ENCODE data around the gene SLC35C1.
"Not testable (repeated sequence)": the region's sequence is repeated elsewhere in the genome, so short reads cannot be mapped to it uniquely, and the experiment has no call there.

The SLC35C1 gene

DNA sequence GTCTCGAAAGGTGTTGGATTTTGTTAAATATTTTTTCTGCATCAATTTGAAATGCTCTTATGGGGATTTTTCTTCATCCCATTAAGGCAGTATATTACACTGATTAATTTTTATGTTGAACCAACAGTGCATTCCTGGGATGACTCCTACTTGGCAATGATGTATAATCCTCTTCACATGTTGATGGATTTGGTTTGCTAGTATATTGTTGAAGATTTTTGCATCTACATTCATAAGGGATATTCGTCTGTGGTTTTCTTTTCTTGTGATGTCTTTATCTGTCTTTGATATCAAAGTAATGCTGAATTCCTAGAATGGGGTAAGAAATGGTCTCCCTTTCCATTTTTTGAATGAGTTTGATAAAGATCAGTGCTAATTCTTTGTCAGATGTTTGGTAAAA is 18.7 kb upstream of the SLC35C1 start:
- no peak for DNase-seq (ENCODE audit: extremely low read depth in 1 of 2, low read depth in 1 of 2)

DNA sequence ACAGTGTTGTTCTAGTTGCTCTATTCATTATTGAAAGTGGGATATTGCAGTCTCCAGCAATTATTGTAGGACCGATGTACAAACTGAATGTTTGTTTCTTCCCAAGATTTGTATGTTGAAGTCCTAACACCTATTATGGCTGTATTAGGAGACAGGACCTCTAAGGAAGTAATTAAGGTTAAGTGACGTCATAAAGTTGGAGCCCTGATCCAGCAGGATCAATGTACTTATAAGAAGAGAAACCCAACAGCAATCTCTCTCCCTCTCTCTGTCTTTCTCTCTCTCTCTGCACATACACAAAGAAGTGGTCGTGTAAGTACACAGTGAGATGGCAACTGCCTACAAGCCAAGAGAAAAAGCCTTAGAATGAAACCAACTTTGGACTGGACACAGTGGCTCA is 16.1 kb upstream of the SLC35C1 start:
- DNase-seq (ENCODE audit: extremely low read depth in 1 of 2, low read depth in 1 of 2): no peak

DNA sequence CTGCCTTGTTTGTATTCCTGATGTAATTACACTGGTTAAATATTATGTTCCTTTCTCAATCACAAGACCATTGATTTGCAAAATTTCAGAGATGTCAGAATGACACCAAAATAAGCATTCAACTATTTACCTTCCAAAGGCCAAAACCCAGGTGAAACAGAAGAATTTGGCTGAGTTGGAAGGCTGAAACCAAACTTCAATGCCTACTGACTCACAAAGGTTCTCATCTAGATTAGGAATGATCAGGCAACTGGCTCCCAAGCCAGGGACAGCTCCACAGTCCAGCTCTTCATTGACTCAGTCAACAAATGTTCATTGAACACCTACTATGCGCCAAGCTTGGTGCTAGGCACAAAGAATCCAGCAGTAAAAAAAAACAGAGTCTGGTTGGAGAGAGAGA is 13.4 kb upstream of the SLC35C1 start:
- no peak for DNase-seq (ENCODE audit: extremely low read depth in 1 of 2, low read depth in 1 of 2)

GRCh38 chr11:45794169-45794568 is 10.8 kb upstream of the SLC35C1 start:
- no peak for DNase-seq (ENCODE audit: extremely low read depth in 1 of 2, low read depth in 1 of 2)

- DNase-seq (ENCODE audit: extremely low read depth in 1 of 2, low read depth in 1 of 2): no peak
These were observed 9.6 kb upstream of the SLC35C1 start for GRCh38 chr11:45795379-45795778.

GRCh38 chr11:45796461-45796861 is 8.5 kb upstream of the SLC35C1 start:
- no peak for DNase-seq (ENCODE audit: extremely low read depth in 1 of 2, low read depth in 1 of 2)

- no peak for DNase-seq (ENCODE audit: extremely low read depth in 1 of 2, low read depth in 1 of 2)
These were observed 6.0 kb upstream of the SLC35C1 start for GRCh38 chr11:45798793-45799441.

- DNase-seq (ENCODE audit: extremely low read depth in 1 of 2, low read depth in 1 of 2): no peak
These were observed 5.4 kb upstream of the SLC35C1 start for GRCh38 chr11:45799562-45799961.

GRCh38 chr11:45800261-45800660 is 4.7 kb upstream of the SLC35C1 start:
- no peak for DNase-seq (ENCODE audit: extremely low read depth in 1 of 2, low read depth in 1 of 2)

DNA sequence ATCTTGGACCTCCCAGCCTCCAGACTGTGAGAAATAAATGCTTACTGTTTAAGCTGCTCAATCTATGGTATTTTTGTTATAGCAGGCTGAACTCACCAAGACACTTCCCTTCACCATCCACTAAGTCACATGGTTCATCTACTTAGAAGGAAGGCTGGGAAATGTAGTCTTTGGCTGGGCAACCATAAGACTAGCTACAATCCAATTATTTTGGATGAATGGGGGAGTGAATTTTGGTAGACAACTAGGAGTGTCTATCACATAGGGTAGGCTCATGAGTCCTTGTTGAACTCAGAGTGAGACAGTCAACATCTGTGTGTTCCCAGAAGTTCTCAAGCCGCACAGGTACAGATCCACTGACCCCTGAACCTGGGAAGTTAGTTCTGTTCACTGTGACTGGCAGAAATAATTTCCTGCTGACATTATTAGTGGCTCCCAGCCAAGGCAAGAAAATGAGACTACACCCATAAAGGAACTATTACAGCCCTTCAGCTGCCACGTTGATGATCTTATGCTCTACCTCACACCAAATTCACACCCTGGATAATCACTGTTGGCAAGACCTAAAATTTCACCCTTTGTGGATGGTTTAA is 3.1 kb upstream of the SLC35C1 start:
- no peak for DNase-seq (ENCODE audit: extremely low read depth in 1 of 2, low read depth in 1 of 2)

DNA sequence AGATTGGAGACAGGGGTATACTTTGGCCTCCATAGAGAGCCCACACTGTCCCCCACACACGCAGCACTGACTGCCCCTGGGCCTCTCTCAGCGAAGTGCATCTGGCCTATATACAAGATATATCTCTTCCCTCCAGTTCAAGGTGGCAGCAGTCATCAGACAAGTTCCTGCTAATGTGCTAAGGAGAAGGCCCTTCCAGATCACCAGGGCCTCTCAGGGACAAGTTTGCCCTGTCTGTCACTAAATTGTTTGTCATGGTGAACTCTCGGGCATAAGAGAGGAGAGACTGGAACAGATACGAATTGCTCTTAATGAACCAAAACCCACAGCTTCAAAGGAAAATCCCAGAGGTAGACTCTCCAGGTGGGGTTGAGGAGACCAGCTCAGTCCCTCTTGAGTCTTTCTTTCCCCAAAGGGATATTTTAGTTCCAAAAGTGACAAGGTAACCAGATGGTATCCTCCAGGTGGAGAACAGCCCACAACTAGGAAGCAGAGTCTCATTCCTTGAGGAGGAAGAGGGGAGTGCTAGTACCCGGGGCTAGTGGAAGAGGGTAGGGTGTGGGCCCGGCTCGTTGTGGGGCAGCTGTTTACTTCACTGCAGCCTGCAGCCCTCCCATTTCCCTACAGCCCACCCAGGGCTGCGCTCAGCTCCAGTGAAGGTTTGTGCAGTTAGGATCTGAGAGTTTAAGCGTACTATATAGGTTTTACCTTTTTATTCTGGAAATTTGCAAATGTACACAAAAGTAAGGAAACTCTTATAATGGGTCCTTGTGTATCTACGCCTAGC is 2.2 kb upstream of the SLC35C1 start:
- DNase-seq (ENCODE audit: extremely low read depth in 1 of 2, low read depth in 1 of 2): no peak

- DNase-seq (ENCODE audit: extremely low read depth in 1 of 2, low read depth in 1 of 2): peak; percentile 8 to 43
These were observed 783 bp upstream of the SLC35C1 start for GRCh38 chr11:45803971-45804760.

GRCh38 chr11:45805305-45806071 is 539 bp downstream of the SLC35C1 start:
- DNase-seq (ENCODE audit: extremely low read depth in 1 of 2, low read depth in 1 of 2): no peak

- no peak for DNase-seq (ENCODE audit: extremely low read depth in 1 of 2, low read depth in 1 of 2)
These were observed 1.4 kb downstream of the SLC35C1 start for GRCh38 chr11:45806072-45806933.

DNA sequence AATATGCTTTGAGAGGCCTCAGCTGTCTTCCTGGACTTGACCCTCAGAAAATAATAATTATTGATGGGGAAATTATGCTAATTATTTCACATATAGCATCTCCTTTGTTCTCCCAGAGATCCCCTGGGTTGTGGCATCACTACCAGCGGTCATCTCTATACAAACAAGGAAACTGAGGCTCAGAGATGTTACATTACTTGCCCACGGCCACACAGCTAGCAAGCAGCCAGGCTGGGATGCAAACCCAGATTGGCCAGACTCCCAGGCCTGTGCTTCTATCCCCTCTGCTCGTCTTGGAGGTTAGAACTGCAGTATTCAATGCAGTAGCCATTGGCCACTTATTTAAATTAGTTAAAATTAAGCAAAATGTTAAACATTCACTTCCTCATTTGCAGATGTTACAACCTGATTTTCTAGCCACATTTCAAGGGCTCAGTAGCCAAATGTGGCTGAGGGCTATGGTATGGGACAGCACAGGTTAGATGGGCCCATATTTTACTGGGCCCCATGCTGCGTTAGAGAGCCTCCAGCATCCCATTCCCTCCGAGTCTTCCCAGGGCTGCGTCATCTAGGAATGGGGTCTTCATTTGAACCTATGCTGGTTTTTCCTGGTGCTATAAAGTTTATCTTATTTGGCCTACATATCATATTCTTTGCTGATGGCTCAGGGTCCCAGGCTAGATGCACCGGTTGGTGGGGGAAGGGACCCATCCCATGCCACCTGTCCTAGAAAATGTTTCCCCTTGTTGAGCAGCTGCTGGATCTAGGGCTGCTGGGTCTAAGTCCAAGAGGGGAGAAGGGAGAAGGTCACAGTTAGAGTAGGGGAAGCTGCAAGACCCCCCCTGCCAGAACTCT is 2.2 kb downstream of the SLC35C1 start:
- DNase-seq (ENCODE audit: extremely low read depth in 1 of 2, low read depth in 1 of 2): no peak

GRCh38 chr11:45807792-45808238 is 2.9 kb downstream of the SLC35C1 start:
- no peak for DNase-seq (ENCODE audit: extremely low read depth in 1 of 2, low read depth in 1 of 2)

DNA sequence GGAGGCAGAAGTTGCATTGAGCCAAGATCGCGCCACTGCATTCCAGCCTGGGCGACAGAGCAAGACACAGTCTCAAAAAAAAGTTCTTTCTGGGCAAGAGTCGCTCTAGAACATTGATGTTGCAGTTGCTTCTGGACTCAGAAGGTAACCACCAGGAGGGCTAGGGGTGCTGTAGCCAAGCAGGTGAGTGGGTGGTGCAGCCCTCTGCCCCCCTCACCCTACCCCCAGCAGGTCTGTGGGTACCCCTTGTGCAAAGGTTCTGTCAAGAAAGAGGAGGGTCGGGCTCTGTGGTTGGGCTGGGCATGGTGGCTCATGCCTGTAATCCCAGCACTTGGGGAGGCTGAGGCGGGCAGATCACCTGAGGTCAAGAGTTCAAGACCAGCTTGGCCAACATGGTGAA is 3.5 kb downstream of the SLC35C1 start:
- DNase-seq (ENCODE audit: extremely low read depth in 1 of 2, low read depth in 1 of 2): not testable (repeated sequence)

Data from activated CD8-positive, alpha-beta memory T cell treated with anti-CD3 and anti-CD28 coated beads for 1 hour (primary cell).